Panc1 (cell line): ENCODE results near the gene KCNK2. TPM values are rescaled to one million over a fixed set of nuclear protein-coding genes. Genes with fewer than 3 reads are reported as not detected.

Experiments
- ATAC-seq: fragments of 200-7000 bp; cut with Tn5 transposase; 2 replicates; pipeline ENCODE4 v1.9.1; 2020; ENCODE audit warnings: mild to moderate bottlenecking, moderate library complexity
- BruUV-seq: library from RNA; stranded (reverse); fragments of 400-500 nt; replicated peaks from 2 replicates; lab custom pipeline; 2021; lab: Mats Ljungman, UMichigan
- CTCF ChIA-PET: fragments of 300-600 bp; sonication (Branson Sonifier 250); formaldehyde crosslinking; loops from one replicate; lab custom pipeline; 2022; ENCODE audit warnings: antibody characterized with exemption; lab: Charles Lee
- POLR2A ChIA-PET: fragments of 300-600 bp; sonication (Branson Sonifier 250); formaldehyde crosslinking; loops from one replicate; lab custom pipeline; 2022; ENCODE audit warnings: antibody characterized with exemption; lab: Charles Lee
- DNase-seq: peaks from one replicate; pipeline ENCODE4 v3.0.0-alpha.2; 2010; ENCODE audit warnings: low read depth, low spot score
- H3K27ac ChIP-seq: 2 replicates; pipeline ENCODE4 v1.5.1; 2011; ENCODE audit warnings: mild to moderate bottlenecking, low read length, inconsistent platforms
- H3K27me3 ChIP-seq: fragments of 200-500 bp; sonication (Bioruptor generic); 2 replicates; pipeline ENCODE4 v1.6.0; 2014; ENCODE audit warnings: low read length, inconsistent platforms; ENCODE audit not compliant: control insufficient read depth, insufficient read depth
- H3K36me3 ChIP-seq: fragments of 200-500 bp; sonication (Bioruptor generic); 2 replicates; pipeline ENCODE4 v1.5.1; 2014; ENCODE audit warnings: inconsistent platforms, mild to moderate bottlenecking, low read length, moderate library complexity; ENCODE audit not compliant: control insufficient read depth, insufficient read depth
- H3K4me1 ChIP-seq: 2 replicates; pipeline ENCODE4 v1.5.1; 2011; ENCODE audit warnings: inconsistent platforms, mild to moderate bottlenecking, low read length, moderate library complexity; ENCODE audit not compliant: control insufficient read depth, insufficient read depth
- H3K4me3 ChIP-seq, 2 experiments: 2 replicates each; pipeline ENCODE4 v1.5.1; 2011 to 2012; ENCODE audit warnings: low read depth in 2 of 2, low read length in 2 of 2, mild to moderate bottlenecking in 2 of 2, inconsistent platforms in 1 of 2, moderate library complexity in 1 of 2
- H3K9me3 ChIP-seq: fragments of 200-500 bp; sonication (Bioruptor generic); 2 replicates; pipeline ENCODE4 v1.5.1; 2014; ENCODE audit warnings: low read depth, mild to moderate bottlenecking, inconsistent platforms, low read length, moderate library complexity; ENCODE audit not compliant: control insufficient read depth, insufficient read depth
- POLR2AphosphoS5 ChIP-seq: IDR thresholded peaks from 2 replicates; pipeline ENCODE4 v1.6.1; 2012; ENCODE audit warnings: mild to moderate bottlenecking, low read depth, low read length, moderate library complexity
- SIN3A ChIP-seq: IDR thresholded peaks from 2 replicates; pipeline ENCODE4 v1.6.1; 2012; ENCODE audit warnings: low read depth, mild to moderate bottlenecking, low read length, moderate library complexity, borderline replicate concordance; ENCODE audit not compliant: insufficient read depth
- TCF7L2 ChIP-seq: IDR thresholded peaks from 2 replicates; pipeline ENCODE4 v1.6.1; 2011; ENCODE audit warnings: mild to moderate bottlenecking, low read depth, low read length, inconsistent platforms
- in situ Hi-C: cut with HindIII; loops from 2 replicates; pipeline ENCODE4 v1.10.0; 2016; ENCODE audit warnings: low sequenced_read_pairs, low pct_unique_long_range_greater_than_20kb
- intact Hi-C: fragments of 100-400 bp; cut with micrococcal nuclease; formaldehyde crosslinking; loops from one replicate; pipeline ENCODE4 v1.10.0; 2022; ENCODE audit not compliant: unreplicated experiment
- total RNA-seq: library from RNA; stranded (reverse); gene quantifications from one replicate; pipeline ENCODE4 v1.2.1, GENCODE V29; 2021; ENCODE audit not compliant: unreplicated experiment
- TF ChIP-seq, protein P1 (sequence below): fragments of 450-650 bp; IDR thresholded peaks from 2 replicates; pipeline ENCODE4 v1.5.1; 2017; ENCODE audit warnings: mild to moderate bottlenecking
- TF ChIP-seq, protein P2 (sequence below), 2 experiments: IDR thresholded peaks; 2 replicates each; pipeline ENCODE4 v1.6.1; 2011 to 2012; ENCODE audit warnings: low read depth in 2 of 2, control low read depth in 1 of 2, low read length in 1 of 2, mild to moderate bottlenecking in 1 of 2, moderate library complexity in 1 of 2; ENCODE audit not compliant: insufficient read depth in 1 of 2

KCNK2 gene
- total RNA-seq, 1 experiment from 2014 or later = 0.28 TPM

DNA sequence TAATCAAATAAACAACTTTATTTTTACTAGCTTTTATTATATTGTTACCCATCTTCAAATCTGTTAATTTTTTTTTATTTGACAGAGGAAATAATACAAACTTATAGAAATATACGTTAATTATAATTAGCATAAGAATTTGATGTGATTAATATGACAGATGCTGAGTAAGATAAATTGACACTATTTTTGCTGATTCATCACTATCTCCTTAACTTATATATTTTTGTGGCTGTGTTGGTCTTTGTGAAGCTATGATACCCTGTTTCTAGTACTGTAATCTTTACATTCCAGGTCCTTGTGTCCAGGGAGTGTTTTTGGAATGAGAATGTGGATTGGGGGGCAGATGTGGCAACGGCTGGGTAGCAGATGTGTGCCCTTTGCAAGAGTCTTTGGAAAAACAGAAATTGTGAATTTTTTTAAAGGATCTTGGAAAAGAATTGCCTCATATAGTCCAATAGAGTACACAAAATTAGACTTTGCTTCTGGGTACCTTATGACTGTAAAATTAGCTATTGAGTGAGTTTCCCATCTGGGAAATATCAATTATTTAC is 102.6 kb downstream of the KCNK2 start:
- no TSS peak for BruUV-seq
- ChIA-PET CTCF (no interaction called here), POLR2A (no interaction called here)
- H3K36me3 ChIP-seq = no peaks in the 10 kb centered on the region
- TF ChIP-seq POLR2AphosphoS5 (no peak), TCF7L2 (no peak), SIN3A (no peak)
- TF ChIP-seq, protein P1, sequence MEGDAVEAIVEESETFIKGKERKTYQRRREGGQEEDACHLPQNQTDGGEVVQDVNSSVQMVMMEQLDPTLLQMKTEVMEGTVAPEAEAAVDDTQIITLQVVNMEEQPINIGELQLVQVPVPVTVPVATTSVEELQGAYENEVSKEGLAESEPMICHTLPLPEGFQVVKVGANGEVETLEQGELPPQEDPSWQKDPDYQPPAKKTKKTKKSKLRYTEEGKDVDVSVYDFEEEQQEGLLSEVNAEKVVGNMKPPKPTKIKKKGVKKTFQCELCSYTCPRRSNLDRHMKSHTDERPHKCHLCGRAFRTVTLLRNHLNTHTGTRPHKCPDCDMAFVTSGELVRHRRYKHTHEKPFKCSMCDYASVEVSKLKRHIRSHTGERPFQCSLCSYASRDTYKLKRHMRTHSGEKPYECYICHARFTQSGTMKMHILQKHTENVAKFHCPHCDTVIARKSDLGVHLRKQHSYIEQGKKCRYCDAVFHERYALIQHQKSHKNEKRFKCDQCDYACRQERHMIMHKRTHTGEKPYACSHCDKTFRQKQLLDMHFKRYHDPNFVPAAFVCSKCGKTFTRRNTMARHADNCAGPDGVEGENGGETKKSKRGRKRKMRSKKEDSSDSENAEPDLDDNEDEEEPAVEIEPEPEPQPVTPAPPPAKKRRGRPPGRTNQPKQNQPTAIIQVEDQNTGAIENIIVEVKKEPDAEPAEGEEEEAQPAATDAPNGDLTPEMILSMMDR = no peak
- TF ChIP-seq, protein P2, sequence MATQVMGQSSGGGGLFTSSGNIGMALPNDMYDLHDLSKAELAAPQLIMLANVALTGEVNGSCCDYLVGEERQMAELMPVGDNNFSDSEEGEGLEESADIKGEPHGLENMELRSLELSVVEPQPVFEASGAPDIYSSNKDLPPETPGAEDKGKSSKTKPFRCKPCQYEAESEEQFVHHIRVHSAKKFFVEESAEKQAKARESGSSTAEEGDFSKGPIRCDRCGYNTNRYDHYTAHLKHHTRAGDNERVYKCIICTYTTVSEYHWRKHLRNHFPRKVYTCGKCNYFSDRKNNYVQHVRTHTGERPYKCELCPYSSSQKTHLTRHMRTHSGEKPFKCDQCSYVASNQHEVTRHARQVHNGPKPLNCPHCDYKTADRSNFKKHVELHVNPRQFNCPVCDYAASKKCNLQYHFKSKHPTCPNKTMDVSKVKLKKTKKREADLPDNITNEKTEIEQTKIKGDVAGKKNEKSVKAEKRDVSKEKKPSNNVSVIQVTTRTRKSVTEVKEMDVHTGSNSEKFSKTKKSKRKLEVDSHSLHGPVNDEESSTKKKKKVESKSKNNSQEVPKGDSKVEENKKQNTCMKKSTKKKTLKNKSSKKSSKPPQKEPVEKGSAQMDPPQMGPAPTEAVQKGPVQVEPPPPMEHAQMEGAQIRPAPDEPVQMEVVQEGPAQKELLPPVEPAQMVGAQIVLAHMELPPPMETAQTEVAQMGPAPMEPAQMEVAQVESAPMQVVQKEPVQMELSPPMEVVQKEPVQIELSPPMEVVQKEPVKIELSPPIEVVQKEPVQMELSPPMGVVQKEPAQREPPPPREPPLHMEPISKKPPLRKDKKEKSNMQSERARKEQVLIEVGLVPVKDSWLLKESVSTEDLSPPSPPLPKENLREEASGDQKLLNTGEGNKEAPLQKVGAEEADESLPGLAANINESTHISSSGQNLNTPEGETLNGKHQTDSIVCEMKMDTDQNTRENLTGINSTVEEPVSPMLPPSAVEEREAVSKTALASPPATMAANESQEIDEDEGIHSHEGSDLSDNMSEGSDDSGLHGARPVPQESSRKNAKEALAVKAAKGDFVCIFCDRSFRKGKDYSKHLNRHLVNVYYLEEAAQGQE (IDR thresholded peaks at IDR 0.05; ENCODE audit: insufficient read depth in 1 of 2, low read depth in 2 of 2, low read length in 1 of 2) = no peak
- no peaks in the 10 kb centered on the region for H3K9me3 ChIP-seq
- no peak for DNase-seq
- no peak overlapping the region for H3K27ac ChIP-seq
- no peak for ATAC-seq
- no peaks in the 10 kb centered on the region for H3K27me3 ChIP-seq
- in situ Hi-C loops = no loop called here
- intact Hi-C loops = loop anchor here (10.0 kb wide), 1 partner anchor 340 kb away; no protein-coding TSS in a partner anchor
- no peak overlapping the region for H3K4me3 ChIP-seq
- H3K4me1 ChIP-seq = no peaks in the 10 kb centered on the region

DNA sequence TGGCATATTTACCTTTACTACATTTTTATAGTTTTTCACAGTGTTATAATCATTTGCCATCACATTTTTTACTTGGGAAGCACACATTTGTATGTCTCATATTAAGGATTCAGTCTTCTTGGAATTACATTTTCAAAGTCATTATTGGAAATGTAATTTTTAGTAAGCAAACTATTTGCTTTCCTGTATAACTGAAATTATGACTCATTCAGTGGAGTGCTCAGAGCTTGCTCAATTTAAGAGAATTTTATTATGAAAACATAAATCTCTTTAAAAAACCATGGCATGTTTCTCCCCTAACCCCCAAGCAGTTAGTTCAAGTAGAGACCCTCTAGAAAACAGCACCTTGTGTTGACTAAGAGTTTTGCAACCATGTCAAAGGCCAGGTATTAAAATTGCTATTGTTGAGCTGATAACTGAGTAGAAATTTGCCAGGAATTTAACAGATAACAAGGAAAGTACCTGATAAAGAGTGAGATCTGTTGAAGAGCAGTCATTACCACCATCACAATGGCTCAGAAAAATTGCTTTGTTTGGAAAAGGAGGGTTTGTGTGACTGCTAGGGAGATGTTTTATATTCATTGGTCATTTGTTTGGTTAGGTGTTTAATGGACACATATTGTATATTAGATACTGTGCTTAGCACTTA is 105.9 kb downstream of the KCNK2 start:
- intact Hi-C loops = loop anchor here (10.0 kb wide), 1 partner anchor 336 kb away; no protein-coding TSS in a partner anchor
- TF ChIP-seq SIN3A = no peak
- ChIA-PET CTCF (no interaction called here), POLR2A (no interaction called here)
- Histone ChIP-seq H3K4me3 (no peak overlapping the region), H3K4me1 (no peaks in the 10 kb centered on the region), H3K27me3 (no peaks in the 10 kb centered on the region), H3K9me3 (no peaks in the 10 kb centered on the region), H3K27ac (no peak overlapping the region), H3K36me3 (no peaks in the 10 kb centered on the region)
- in situ Hi-C loops = no loop called here
- ATAC-seq = no peak
- no peak for DNase-seq
- no TSS peak for BruUV-seq

DNA sequence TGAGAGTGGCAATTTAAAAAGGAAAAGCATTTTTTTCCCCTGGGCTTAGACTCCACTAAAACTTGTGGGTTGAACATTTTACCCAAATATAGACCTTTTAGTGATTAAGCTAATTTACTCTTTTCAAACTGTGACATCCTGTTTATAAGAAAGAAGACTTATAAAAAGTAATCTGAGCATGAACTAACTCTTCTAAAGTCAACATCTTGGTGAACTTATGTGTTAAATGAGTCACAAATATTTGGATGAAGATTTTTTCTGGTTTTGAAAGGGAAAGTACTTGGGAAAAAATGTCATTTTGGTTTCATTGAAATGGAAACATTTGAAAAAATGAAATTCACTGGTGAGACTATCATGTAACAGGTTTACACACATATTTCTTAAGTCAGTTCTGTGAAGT is 109.8 kb downstream of the KCNK2 start:
- Histone ChIP-seq H3K36me3 (no peaks in the 10 kb centered on the region), H3K27me3 (no peaks in the 10 kb centered on the region), H3K4me1 (no peaks in the 10 kb centered on the region), H3K27ac (no peak overlapping the region), H3K9me3 (no peaks in the 10 kb centered on the region), H3K4me3 (no peak overlapping the region)
- ChIA-PET CTCF (no interaction called here), POLR2A (no interaction called here)
- intact Hi-C loops = no loop called here
- in situ Hi-C loops = no loop called here
- TF ChIP-seq, protein P1 = no peak
- TF ChIP-seq SIN3A (no peak), TCF7L2 (no peak), POLR2AphosphoS5 (no peak)
- TF ChIP-seq, protein P2 (IDR thresholded peaks at IDR 0.05; ENCODE audit: insufficient read depth in 1 of 2, low read depth in 2 of 2, low read length in 1 of 2) = no peak
- ATAC-seq = no peak
- no TSS peak for BruUV-seq
- DNase-seq = no peak
